ENCODE measurements around the gene EHHADH.

DNA sequence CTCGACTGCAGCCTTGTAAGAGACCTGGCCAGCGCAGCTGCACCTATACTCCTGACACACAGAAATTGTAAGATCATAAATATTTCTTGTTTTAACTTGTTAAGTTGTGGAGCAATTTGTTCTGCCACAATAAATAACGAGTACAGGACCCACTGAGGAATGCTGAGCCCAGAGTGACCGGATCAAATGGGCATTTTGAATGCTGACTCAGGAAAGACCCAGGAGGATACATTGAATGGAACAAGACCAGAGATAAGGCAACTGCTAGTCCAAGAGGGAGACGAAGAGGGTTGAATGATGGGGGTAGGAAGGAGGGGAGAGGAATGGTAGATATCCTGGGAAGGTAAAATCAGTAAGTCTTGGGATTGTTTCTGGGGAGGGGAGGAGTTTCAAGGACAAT, 92.1 kb downstream of the EHHADH start:
- no peak for TF ChIP-seq POLR2A (IDR thresholded peaks at IDR 0.05)
- TF ChIP-seq, protein P1, sequence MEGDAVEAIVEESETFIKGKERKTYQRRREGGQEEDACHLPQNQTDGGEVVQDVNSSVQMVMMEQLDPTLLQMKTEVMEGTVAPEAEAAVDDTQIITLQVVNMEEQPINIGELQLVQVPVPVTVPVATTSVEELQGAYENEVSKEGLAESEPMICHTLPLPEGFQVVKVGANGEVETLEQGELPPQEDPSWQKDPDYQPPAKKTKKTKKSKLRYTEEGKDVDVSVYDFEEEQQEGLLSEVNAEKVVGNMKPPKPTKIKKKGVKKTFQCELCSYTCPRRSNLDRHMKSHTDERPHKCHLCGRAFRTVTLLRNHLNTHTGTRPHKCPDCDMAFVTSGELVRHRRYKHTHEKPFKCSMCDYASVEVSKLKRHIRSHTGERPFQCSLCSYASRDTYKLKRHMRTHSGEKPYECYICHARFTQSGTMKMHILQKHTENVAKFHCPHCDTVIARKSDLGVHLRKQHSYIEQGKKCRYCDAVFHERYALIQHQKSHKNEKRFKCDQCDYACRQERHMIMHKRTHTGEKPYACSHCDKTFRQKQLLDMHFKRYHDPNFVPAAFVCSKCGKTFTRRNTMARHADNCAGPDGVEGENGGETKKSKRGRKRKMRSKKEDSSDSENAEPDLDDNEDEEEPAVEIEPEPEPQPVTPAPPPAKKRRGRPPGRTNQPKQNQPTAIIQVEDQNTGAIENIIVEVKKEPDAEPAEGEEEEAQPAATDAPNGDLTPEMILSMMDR (IDR thresholded peaks at IDR 0.05 in 4 of 5, conservative IDR thresholded peaks at IDR 0.05 in 1 of 5) = no peak
